CD14-positive monocyte (primary cell): ENCODE results near the gene ZNF346. TPM values are rescaled to one million over a fixed set of nuclear protein-coding genes. Genes with fewer than 3 reads are reported as not detected.

Experiments
- DNase-seq, 3 donors: peaks; one replicate each; pipeline ENCODE4 v3.0.0-alpha.2; 2011 to 2022
- H2AFZ ChIP-seq: 2 replicates; pipeline ENCODE4 v1.6.0; 2012; ENCODE audit warnings: mild to moderate bottlenecking, low read depth, low read length, inconsistent platforms; ENCODE audit not compliant: insufficient read depth, poor library complexity, severe bottlenecking
- H3K27ac ChIP-seq, 2 donors: 1 replicate in 1 of 2; 2 replicates in 1 of 2; pipeline ENCODE4 v1.5.1; 2012 to 2013; ENCODE audit warnings: low read length in 2 of 2, control low read depth in 1 of 2, inconsistent platforms in 1 of 2, low read depth in 1 of 2, mild to moderate bottlenecking in 1 of 2
- H3K27me3 ChIP-seq, 2 donors: one replicate each; pipeline versions ENCODE4 v1.6.0 to v1.6.1; 2011 to 2013; ENCODE audit warnings: low read length in 2 of 2; ENCODE audit not compliant: control insufficient read depth in 2 of 2, insufficient read depth in 2 of 2
- H3K36me3 ChIP-seq, 2 donors: replicated peaks in 1 of 2; 1 replicate in 1 of 2; 2 replicates in 1 of 2; pipeline versions ENCODE4 v1.5.1 to v1.6.1; 2012 to 2013; ENCODE audit warnings: low read length in 2 of 2, control low read depth in 1 of 2, inconsistent platforms in 1 of 2, mild to moderate bottlenecking in 1 of 2; ENCODE audit not compliant: insufficient read depth in 2 of 2, control insufficient read depth in 1 of 2
- H3K4me1 ChIP-seq, 2 donors: 1 replicate in 1 of 2; 2 replicates in 1 of 2; pipeline versions ENCODE4 v1.5.1 to v1.6.1; 2012 to 2013; ENCODE audit warnings: low read length in 2 of 2, control low read depth in 1 of 2, inconsistent platforms in 1 of 2, mild to moderate bottlenecking in 1 of 2, moderate library complexity in 1 of 2; ENCODE audit not compliant: insufficient read depth in 2 of 2, control insufficient read depth in 1 of 2
- H3K4me2 ChIP-seq: replicated peaks from 2 replicates; pipeline ENCODE3; 2012; ENCODE audit warnings: low read length, moderate library complexity, mild to moderate bottlenecking; ENCODE audit not compliant: poor library complexity, severe bottlenecking; ENCODE audit errors: extremely low read depth
- H3K4me3 ChIP-seq, 3 experiments: fragments of 200-600 bp in 1 of 3; sonication (generic) in 1 of 3; replicated peaks in 1 of 3; 1 replicate in 2 of 3; 2 replicates in 1 of 3; pipeline ENCODE4 v1.5.1; 2011 to 2013; ENCODE audit warnings: low read length in 3 of 3, mild to moderate bottlenecking in 3 of 3, control low read depth in 2 of 3, low read depth in 2 of 3, inconsistent platforms in 1 of 3, moderate library complexity in 1 of 3
- H3K79me2 ChIP-seq: 2 replicates; pipeline ENCODE4 v1.6.0; 2012; ENCODE audit warnings: mild to moderate bottlenecking, control low read depth, inconsistent platforms, low read length, moderate library complexity; ENCODE audit not compliant: insufficient read depth
- H3K9ac ChIP-seq: 2 replicates; pipeline ENCODE4 v1.6.0; 2017; ENCODE audit warnings: low read length, mild to moderate bottlenecking; ENCODE audit not compliant: insufficient read depth, poor library complexity, severe bottlenecking
- H3K9me3 ChIP-seq, 2 donors: replicated peaks in 1 of 2; 1 replicate in 1 of 2; 2 replicates in 1 of 2; pipeline versions ENCODE4 v1.5.1 to v1.6.1; 2012 to 2013; ENCODE audit warnings: low read length in 2 of 2, control low read depth in 1 of 2; ENCODE audit not compliant: control insufficient read depth in 1 of 2, insufficient read depth in 1 of 2
- H4K20me1 ChIP-seq: 2 replicates; pipeline ENCODE4 v1.6.0; 2012; ENCODE audit warnings: mild to moderate bottlenecking, low read length, control low read depth, moderate library complexity; ENCODE audit not compliant: insufficient read depth
- H3K27ac Mint-ChIP-seq, 7 donors: one replicate each; pipeline ENCODE4 v1.8.0; 2020; ENCODE audit warnings: mild to moderate bottlenecking in 7 of 7, mixed read lengths in 7 of 7, moderate library complexity in 6 of 7, inconsistent platforms in 2 of 7
- H3K27me3 Mint-ChIP-seq, 3 donors: one replicate each; pipeline ENCODE4 v1.8.0; 2021 to 2022; ENCODE audit warnings: low read depth in 3 of 3, mild to moderate bottlenecking in 3 of 3, mixed read lengths in 3 of 3, moderate library complexity in 3 of 3, inconsistent platforms in 1 of 3
- H3K36me3 Mint-ChIP-seq, 2 donors: one replicate each; pipeline ENCODE4 v1.8.0; 2020; ENCODE audit warnings: mixed read lengths in 2 of 2, inconsistent platforms in 1 of 2, mild to moderate bottlenecking in 1 of 2
- H3K4me1 Mint-ChIP-seq: one replicate; pipeline ENCODE4 v1.8.0; 2020; ENCODE audit warnings: mild to moderate bottlenecking, mixed read lengths
- H3K4me3 Mint-ChIP-seq, 2 donors: one replicate each; pipeline ENCODE4 v1.8.0; 2020; ENCODE audit warnings: mild to moderate bottlenecking in 2 of 2, mixed read lengths in 2 of 2, moderate library complexity in 1 of 2
- H3K9me3 Mint-ChIP-seq, 7 donors: one replicate each; pipeline ENCODE4 v1.8.0; 2020 to 2022; ENCODE audit warnings: mixed read lengths in 7 of 7, mild to moderate bottlenecking in 6 of 7, moderate library complexity in 6 of 7, inconsistent platforms in 2 of 7
- CTCF ChIP-seq: fragments of 200-600 bp; IDR thresholded peaks from one replicate; pipeline ENCODE4 v1.8.0; 2022; ENCODE audit warnings: antibody characterized with exemption, mild to moderate bottlenecking
- WGBS: methylation state at CpG from one replicate; pipeline ENCODE4 v1.1.5; 2013; ENCODE audit warnings: missing lambda C conversion rate; ENCODE audit not compliant: insufficient coverage; 5-methylcytosine and 5-hydroxymethylcytosine counted together
- intact Hi-C, 2 donors: fragments of 100-400 bp; cut with micrococcal nuclease; formaldehyde crosslinking; loops; one replicate each; pipeline versions ENCODE4 v1.15.0 to v1.15.1; 2023
- polyA plus RNA-seq, 3 donors: library from polyadenylated mRNA; depleted of rRNA in 1 of 3; unstranded in 2 of 3; stranded (reverse) in 1 of 3; fragments of 300-500 nt in 2 of 3; fragments of >200 nt in 1 of 3; fragmentation: Illumina TruSeq in 2 of 3; gene quantifications; 1 replicate in 2 of 3; 2 replicates in 1 of 3; pipeline ENCODE4 v1.2.3, GENCODE V29; 2012 to 2021

ZNF346 gene
- polyA plus RNA-seq, 3 donors: 6.0 to 9.6 (median 6.4) TPM

GRCh38 chr5:177086654-177087397, 64.3 kb downstream of the ZNF346 start, which contains the start of gene FGFR4:
FGFR4 (plus strand) TSS chr5:177086915; CDS start chr5:177089603, 2,688 bp downstream.
- Histone ChIP-seq H2AFZ (peak within 1 kb of the TSS; percentile 73), H3K4me2 (peak within 1 kb of the TSS; percentile 81), H3K27ac (no peak within 1 kb of the TSS), H3K27me3 (peaks cover 5 to 34% of the 10 kb centered on the region in 2 donors), H3K9ac (peak within 1 kb of the TSS; percentile 49), H4K20me1 (no peaks in the 10 kb centered on the region), H3K4me1 (peaks cover 8% of the 10 kb centered on the region in 2 donors), H3K36me3 (no peaks in the 10 kb centered on the region), H3K79me2 (no peaks in the 10 kb centered on the region), H3K9me3 (no peaks in the 10 kb centered on the region), H3K4me3 (peak within 1 kb of the TSS; percentile 19 to 65 (median 24))
- intact Hi-C loops: no loop called here
- Mint-ChIP-seq H3K9me3 (peaks cover 0 to 4% (median 2%) of the 10 kb centered on the region in 7 donors), H3K4me3 (peak within 1 kb of the TSS; percentile 51 to 82), H3K27me3 (peaks cover 29 to 57% (median 42%) of the 10 kb centered on the region in 3 donors), H3K36me3 (peaks cover 0 to 2% of the 10 kb centered on the region in 2 donors), H3K27ac (peak within 1 kb of the TSS in 4 of 7 donors; percentile 3 to 38 (median 38)), H3K4me1 (peaks cover 13% of the 10 kb centered on the region)
- 2% methylated on average over 54 of the region's 68 CpGs for WGBS
- TF ChIP-seq CTCF: peak; percentile 81
- peak; percentile 27 to 38 (median 32) for DNase-seq

GRCh38 chr5:177087398-177088005, 65.0 kb downstream of the ZNF346 start:
- Histone ChIP-seq H3K27me3 (peaks cover 5 to 34% of the 10 kb centered on the region in 2 donors), H4K20me1 (no peaks in the 10 kb centered on the region), H3K9me3 (no peaks in the 10 kb centered on the region), H3K36me3 (no peaks in the 10 kb centered on the region), H3K9ac (peak overlapping the region; percentile 49), H3K4me2 (peak overlapping the region; percentile 81), H3K27ac (no peak overlapping the region), H3K4me1 (peaks cover 8% of the 10 kb centered on the region in 2 donors), H3K79me2 (no peaks in the 10 kb centered on the region), H3K4me3 (peak overlapping the region in 2 of 3 experiments; percentile 24 to 65), H2AFZ (peak overlapping the region; percentile 73)
- intact Hi-C loops: no loop called here
- peaks cover 28 to 57% (median 41%) of the 10 kb centered on the region in 3 donors for H3K27me3 Mint-ChIP-seq
- peak overlapping the region in 1 of 7 donors; percentile 37 for H3K27ac Mint-ChIP-seq
- peaks cover 0 to 4% (median 2%) of the 10 kb centered on the region in 7 donors for H3K9me3 Mint-ChIP-seq
- TF ChIP-seq CTCF: no peak
- H3K4me1 Mint-ChIP-seq: peaks cover 13% of the 10 kb centered on the region
- 33% methylated on average over 20 of the region's 23 CpGs for WGBS
- peak overlapping the region; percentile 51 to 82 for H3K4me3 Mint-ChIP-seq
- no peak for DNase-seq
- peaks cover 0 to 2% of the 10 kb centered on the region in 2 donors for H3K36me3 Mint-ChIP-seq
